ENCODE results near the gene ADAM12. TPM values are rescaled to one million over a fixed set of nuclear protein-coding genes. Genes with fewer than 3 reads are reported as not detected.
A peak's percentile ranks its signal among the peaks of the same experiment; 100 is the strongest.

Gene ADAM12
- total and polyA plus RNA-seq, 12 donors = 0.08 to 3.9 (median 0.53) TPM

- WGBS, 4 donors = 69 to 94% (median 75%) methylated on average over 4 of the region's 4 CpGs
- Histone ChIP-seq H3K4me1 (replicated peaks in 1 of 2) (peaks cover 0 to 14% of the 10 kb centered on the region in 2 donors), H3K9me3 (replicated peaks in 1 of 3) (no peaks in the 10 kb centered on the region), H3K36me3 (replicated peaks in 1 of 2) (no peaks in the 10 kb centered on the region), H3K27ac (no peak overlapping the region), H3K27me3 (no peaks in the 10 kb centered on the region), H3K4me3 (no peak overlapping the region)
- DNase-seq = no peak
- intact Hi-C loops (cut with DNase I) = no loop called here
- no peak for TF ChIP-seq POLR2A (IDR thresholded peaks at IDR 0.05)
- TF ChIP-seq, protein P1, sequence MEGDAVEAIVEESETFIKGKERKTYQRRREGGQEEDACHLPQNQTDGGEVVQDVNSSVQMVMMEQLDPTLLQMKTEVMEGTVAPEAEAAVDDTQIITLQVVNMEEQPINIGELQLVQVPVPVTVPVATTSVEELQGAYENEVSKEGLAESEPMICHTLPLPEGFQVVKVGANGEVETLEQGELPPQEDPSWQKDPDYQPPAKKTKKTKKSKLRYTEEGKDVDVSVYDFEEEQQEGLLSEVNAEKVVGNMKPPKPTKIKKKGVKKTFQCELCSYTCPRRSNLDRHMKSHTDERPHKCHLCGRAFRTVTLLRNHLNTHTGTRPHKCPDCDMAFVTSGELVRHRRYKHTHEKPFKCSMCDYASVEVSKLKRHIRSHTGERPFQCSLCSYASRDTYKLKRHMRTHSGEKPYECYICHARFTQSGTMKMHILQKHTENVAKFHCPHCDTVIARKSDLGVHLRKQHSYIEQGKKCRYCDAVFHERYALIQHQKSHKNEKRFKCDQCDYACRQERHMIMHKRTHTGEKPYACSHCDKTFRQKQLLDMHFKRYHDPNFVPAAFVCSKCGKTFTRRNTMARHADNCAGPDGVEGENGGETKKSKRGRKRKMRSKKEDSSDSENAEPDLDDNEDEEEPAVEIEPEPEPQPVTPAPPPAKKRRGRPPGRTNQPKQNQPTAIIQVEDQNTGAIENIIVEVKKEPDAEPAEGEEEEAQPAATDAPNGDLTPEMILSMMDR (IDR thresholded peaks at IDR 0.05) = no peak
Measured at GRCh38 chr10:126137562-126138221, 250.6 kb downstream of the ADAM12 start.

- no peak overlapping the region for H3K27ac ChIP-seq
- WGBS, 4 donors = 50 to 54% (median 52%) methylated on average over 8 of the region's 8 CpGs
- peaks cover 0 to 14% of the 10 kb centered on the region in 2 donors for H3K4me1 ChIP-seq (replicated peaks in 1 of 2)
- TF ChIP-seq POLR2A (IDR thresholded peaks at IDR 0.05) = no peak
- TF ChIP-seq, protein P1 (IDR thresholded peaks at IDR 0.05) = no peak
- no peaks in the 10 kb centered on the region for H3K27me3 ChIP-seq
- intact Hi-C loops (cut with DNase I) = no loop called here
- no peak overlapping the region for H3K4me3 ChIP-seq
- no peaks in the 10 kb centered on the region for H3K36me3 ChIP-seq (replicated peaks in 1 of 2)
- H3K9me3 ChIP-seq (replicated peaks in 1 of 3) = no peaks in the 10 kb centered on the region
- peak in 1 of 7 donors; percentile 43 for DNase-seq
Measured at GRCh38 chr10:126135941-126136595, 252.2 kb downstream of the ADAM12 start.

GRCh38 chr10:126135177-126135576, 253.1 kb downstream of the ADAM12 start:
- Histone ChIP-seq H3K27ac (no peak overlapping the region), H3K9me3 (replicated peaks in 1 of 3) (no peaks in the 10 kb centered on the region), H3K36me3 (replicated peaks in 1 of 2) (no peaks in the 10 kb centered on the region), H3K4me1 (replicated peaks in 1 of 2) (peaks cover 0 to 14% of the 10 kb centered on the region in 2 donors), H3K4me3 (no peak overlapping the region), H3K27me3 (no peaks in the 10 kb centered on the region)
- intact Hi-C loops (cut with DNase I) = no loop called here
- TF ChIP-seq, protein P1 (IDR thresholded peaks at IDR 0.05) = no peak
- TF ChIP-seq POLR2A (IDR thresholded peaks at IDR 0.05) = no peak
- WGBS, 4 donors = 86 to 100% (median 93%) methylated on average over 4 of the region's 4 CpGs
- DNase-seq = no peak

DNA sequence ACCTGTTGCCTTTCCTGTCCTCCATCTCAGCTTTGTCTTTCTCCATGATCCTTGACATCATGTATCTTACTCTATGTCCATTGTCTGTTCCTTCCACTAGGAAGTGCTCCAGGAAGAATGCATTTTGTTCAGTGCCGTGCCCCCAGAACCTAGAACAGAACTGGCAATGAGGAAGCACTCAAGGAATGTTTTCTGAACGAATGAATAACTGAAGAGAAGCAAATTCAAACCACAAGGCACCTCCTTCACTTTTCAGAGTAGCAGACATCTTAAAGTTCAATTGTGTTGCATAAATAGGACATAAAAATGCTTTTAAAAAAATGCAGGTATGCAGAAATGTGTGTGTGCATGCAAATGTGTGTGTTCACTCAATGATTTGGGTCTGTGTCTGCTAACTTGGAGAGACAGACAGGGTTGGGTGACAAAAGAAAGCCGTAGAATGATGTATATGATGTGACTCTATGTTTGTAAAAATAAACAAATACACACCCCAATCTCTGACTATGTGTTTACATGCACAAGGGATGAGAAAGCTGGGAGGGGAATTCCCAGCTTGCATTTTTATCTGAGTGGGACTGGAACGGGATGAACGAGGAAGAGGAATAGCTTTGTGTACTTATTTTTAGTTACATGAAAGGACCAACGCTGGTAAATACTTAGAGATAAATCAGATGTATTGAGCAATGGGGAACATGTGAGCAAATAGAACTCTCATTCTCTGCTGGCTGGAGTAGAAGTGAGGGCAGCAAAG, 254.2 kb downstream of the ADAM12 start:
- no peaks in the 10 kb centered on the region for H3K9me3 ChIP-seq (replicated peaks in 1 of 3)
- peak in 1 of 7 donors; percentile 21 for DNase-seq
- no peaks in the 10 kb centered on the region for H3K36me3 ChIP-seq (replicated peaks in 1 of 2)
- no peak overlapping the region for H3K4me3 ChIP-seq
- no peaks in the 10 kb centered on the region for H3K27me3 ChIP-seq
- TF ChIP-seq POLR2A (IDR thresholded peaks at IDR 0.05) = no peak
- TF ChIP-seq, protein P1 (IDR thresholded peaks at IDR 0.05) = no peak
- H3K4me1 ChIP-seq (replicated peaks in 1 of 2) = peaks cover 0 to 14% of the 10 kb centered on the region in 2 donors
- intact Hi-C loops (cut with DNase I) = no loop called here
- 30 to 56% (median 43%) methylated on average over 6 of the region's 6 CpGs for WGBS, 4 donors
- peak overlapping the region in 1 of 5 donors; percentile 9 for H3K27ac ChIP-seq

All from adrenal gland (tissue), 12 donors.